Activated CD4-positive, alpha-beta T cell treated with anti-CD3 and anti-CD28 coated beads for 24 hours (primary cell): ENCODE data around the gene ZNF470.

Experiments used
- DNase-seq, 2 donors: peaks; one replicate each; pipeline ENCODE4 v3.0.0-alpha.2; 2020; ENCODE audit warnings: low read depth in 2 of 2

Gene ZNF470

GRCh38 chr19:56608274-56608964 lies 41.2 kb downstream of the ZNF470 start:
- DNase-seq = no peak

DNA sequence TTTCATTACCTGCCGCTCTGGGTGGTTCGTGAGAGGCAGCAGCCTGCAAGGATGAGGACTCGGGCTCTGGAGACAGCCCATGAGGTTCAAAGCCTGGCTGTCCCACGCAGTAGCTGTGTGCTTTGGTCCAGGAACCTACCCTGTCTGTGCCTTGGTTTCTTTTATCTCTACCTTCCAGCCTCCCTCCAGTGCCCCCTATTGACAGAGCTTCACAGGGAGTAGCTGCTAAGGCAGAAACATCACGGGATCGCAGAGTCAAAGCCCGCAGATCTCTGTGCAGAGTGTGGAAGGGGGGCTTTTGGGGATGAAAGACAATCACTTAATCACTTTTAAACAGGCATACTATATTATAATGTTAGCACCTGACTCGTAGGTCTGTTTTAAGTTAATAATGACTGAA lies 44.0 kb downstream of the ZNF470 start:
- no peak for DNase-seq

- no peak for DNase-seq
Measured at GRCh38 chr19:56612737-56613136, 45.5 kb downstream of the ZNF470 start.

DNA sequence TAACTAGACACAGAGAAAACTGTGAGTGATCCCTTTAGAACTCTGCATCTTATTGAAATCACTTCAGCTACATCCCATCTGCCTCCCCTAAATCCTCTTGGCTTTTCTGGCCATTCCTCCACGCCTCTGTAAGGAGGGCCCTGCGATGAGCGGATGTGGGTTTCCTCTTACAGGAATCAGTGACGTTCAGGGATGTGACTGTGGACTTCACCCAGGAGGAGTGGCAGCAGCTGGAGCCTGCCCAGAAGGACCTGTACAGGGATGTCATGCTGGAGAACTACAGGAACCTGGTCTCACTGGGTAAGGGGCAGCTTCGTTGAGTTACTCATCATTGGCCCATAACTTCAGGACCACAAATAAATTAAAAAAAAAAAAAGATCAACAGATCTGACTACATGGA lies 46.4 kb downstream of the ZNF470 start:
- no peak for DNase-seq

DNA sequence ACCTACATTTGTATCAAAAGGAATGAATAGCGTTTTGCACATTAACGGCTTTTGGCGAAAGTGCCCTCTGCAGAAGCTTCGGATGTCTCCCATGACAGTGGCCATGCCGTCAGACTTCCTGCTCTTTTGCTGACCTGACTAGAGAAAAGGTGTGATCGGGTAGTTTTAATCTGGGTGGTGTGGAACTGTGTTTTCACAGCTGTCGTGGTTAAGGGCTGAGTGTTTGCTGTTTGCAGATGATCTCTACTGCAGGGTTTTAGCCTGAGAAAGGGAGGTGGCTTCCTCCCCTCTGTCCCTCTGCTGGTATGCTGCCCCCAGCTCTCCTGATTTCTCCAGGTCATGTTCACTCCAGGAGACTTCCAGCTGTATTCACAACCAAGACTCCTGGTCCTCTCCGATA lies 50.3 kb downstream of the ZNF470 start:
- DNase-seq = no peak

DNA sequence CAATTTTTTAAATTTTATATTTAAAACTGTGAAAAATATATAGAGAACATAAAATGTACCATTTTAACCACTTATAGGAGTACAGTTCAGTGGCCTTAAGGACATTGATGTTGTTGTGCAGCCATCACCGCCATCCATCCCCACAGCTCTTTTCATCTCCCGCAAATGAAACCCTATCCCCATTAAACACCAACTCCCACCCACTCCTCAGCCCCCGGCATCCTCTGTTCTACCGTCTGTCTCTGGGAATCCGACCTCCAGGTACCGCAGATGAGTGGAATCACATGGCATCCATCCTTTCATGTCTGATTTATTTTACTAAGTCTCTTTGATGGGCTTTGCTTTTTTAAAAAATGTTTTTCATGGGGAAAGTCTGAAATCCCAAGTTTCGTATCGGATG lies 51.9 kb downstream of the ZNF470 start:
- DNase-seq = no peak

GRCh38 chr19:56622374-56622773 lies 55.1 kb downstream of the ZNF470 start:
- DNase-seq = no peak

- no peak for DNase-seq
Measured at GRCh38 chr19:56623006-56623405, 55.7 kb downstream of the ZNF470 start.

GRCh38 chr19:56625708-56626107 lies 58.4 kb downstream of the ZNF470 start:
- DNase-seq = no peak

DNA sequence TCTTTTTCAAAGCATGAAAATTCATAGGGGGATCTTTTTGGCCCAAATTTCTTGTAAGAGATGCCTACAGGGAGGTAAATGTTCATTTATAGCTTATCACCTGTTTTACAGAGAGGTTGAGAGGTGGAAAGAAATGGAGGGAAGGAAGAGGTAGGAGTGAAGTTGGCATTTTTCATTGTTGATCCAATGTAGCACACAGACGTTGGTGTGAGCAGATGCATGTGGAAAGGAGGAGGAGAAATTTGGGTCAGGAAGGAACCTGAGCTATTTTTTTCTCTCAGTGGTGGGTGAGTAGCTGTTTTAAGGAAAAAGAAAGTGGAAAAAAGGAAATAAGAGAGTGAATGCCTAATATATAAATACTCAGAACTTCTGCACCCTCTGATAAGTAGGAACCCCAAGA lies 65.8 kb downstream of the ZNF470 start:
- no peak for DNase-seq

- peak; percentile 1 to 18 for DNase-seq
Measured at GRCh38 chr19:56637976-56638555, 70.8 kb downstream of the ZNF470 start.
